Measurements from ENCODE around the gene ACTN4. TPM values are rescaled to one million over a fixed set of nuclear protein-coding genes. Genes with fewer than 3 reads are reported as not detected.
"Not testable (repeated sequence)": the region's sequence is repeated elsewhere in the genome, so short reads cannot be mapped to it uniquely, and the experiment has no call there.

The ACTN4 gene
- total RNA-seq (2014; rRNA removed; shearing (Covaris generic)) = 193 and 399 TPM in 2 replicates

GRCh38 chr19:38647368-38647965 is at the start of gene ACTN4:
Gene ACTN4, plus strand, starts transcription at chr19:38647649. Its CDS starts 97 bp downstream, at chr19:38647746.
- Histone ChIP-seq H3K9me3 (replicated peaks) (no peaks in the 10 kb centered on the region), H3K27ac (peak within 1 kb of the TSS; percentile 68), H3K27me3 (replicated peaks) (no peaks in the 10 kb centered on the region)

GRCh38 chr19:38599722-38600121 is 47.7 kb upstream of the ACTN4 start:
- DNase-seq (ENCODE audit: low read depth in 1 of 2, low spot score in 2 of 2) = no peak
- H3K36me3 ChIP-seq = no peaks in the 10 kb centered on the region
- H3K27ac ChIP-seq = no peak overlapping the region
- H3K4me1 ChIP-seq (replicated peaks) = no peaks in the 10 kb centered on the region; the same call in 1 of the 2 replicates
- no peaks in the 10 kb centered on the region for H3K9me3 ChIP-seq (replicated peaks)
- no peak overlapping the region for H3K4me3 ChIP-seq
- no peaks in the 10 kb centered on the region for H3K27me3 ChIP-seq (replicated peaks)

More at GRCh38 chr19:38647368-38647965, at the start of gene ACTN4:
- Histone ChIP-seq H3K4me1 (replicated peaks) (peaks cover 35% of the 10 kb centered on the region), H3K4me3 (peak within 1 kb of the TSS; percentile 93), H3K36me3 (peaks cover 39% of the 10 kb centered on the region)
- peak; percentile 98 to 99 for DNase-seq (ENCODE audit: low read depth in 1 of 2, low spot score in 2 of 2)

DNA sequence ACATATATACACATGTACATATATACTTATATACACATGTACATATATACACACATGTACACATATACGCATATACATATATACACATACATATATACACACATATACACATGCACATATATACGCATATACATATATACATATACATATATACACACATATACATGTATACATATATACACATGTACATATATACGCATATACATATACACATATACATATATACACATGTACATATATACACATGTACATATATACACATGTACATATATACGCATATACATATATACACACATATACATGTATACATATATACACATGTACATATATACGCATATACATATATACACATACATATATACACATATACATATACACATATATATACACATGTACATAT is 44.6 kb upstream of the ACTN4 start:
- not testable (repeated sequence) for H3K36me3 ChIP-seq; DNase-seq (ENCODE audit: low read depth in 1 of 2, low spot score in 2 of 2); H3K4me1 ChIP-seq (replicated peaks); H3K27ac ChIP-seq; H3K9me3 ChIP-seq (replicated peaks); H3K27me3 ChIP-seq (replicated peaks); H3K4me3 ChIP-seq

GRCh38 chr19:38606131-38606530 is 41.3 kb upstream of the ACTN4 start:
- H3K4me1 ChIP-seq (replicated peaks) = no peaks in the 10 kb centered on the region
- H3K27me3 ChIP-seq (replicated peaks) = no peaks in the 10 kb centered on the region
- DNase-seq (ENCODE audit: low read depth in 1 of 2, low spot score in 2 of 2) = no peak
- H3K36me3 ChIP-seq = no peaks in the 10 kb centered on the region
- H3K4me3 ChIP-seq = no peak overlapping the region
- no peaks in the 10 kb centered on the region for H3K9me3 ChIP-seq (replicated peaks)
- no peak overlapping the region for H3K27ac ChIP-seq

GRCh38 chr19:38614289-38614688 is 33.2 kb upstream of the ACTN4 start:
- H3K27ac ChIP-seq = no peak overlapping the region
- no peaks in the 10 kb centered on the region for H3K9me3 ChIP-seq (replicated peaks)
- no peak for DNase-seq (ENCODE audit: low read depth in 1 of 2, low spot score in 2 of 2)
- H3K4me1 ChIP-seq (replicated peaks) = peaks cover 7% of the 10 kb centered on the region
- no peaks in the 10 kb centered on the region for H3K27me3 ChIP-seq (replicated peaks)
- H3K36me3 ChIP-seq = peaks cover 3% of the 10 kb centered on the region; the same call in 1 of the 2 replicates
- no peak overlapping the region for H3K4me3 ChIP-seq

- DNase-seq (ENCODE audit: low read depth in 1 of 2, low spot score in 2 of 2) = no peak
- Histone ChIP-seq H3K27ac (no peak overlapping the region), H3K36me3 (peaks cover 3% of the 10 kb centered on the region; the same call in 1 of the 2 replicates), H3K4me1 (replicated peaks) (peaks cover 12% of the 10 kb centered on the region), H3K4me3 (no peak overlapping the region), H3K27me3 (replicated peaks) (no peaks in the 10 kb centered on the region), H3K9me3 (replicated peaks) (no peaks in the 10 kb centered on the region)
These were observed 32.4 kb upstream of the ACTN4 start for GRCh38 chr19:38615007-38615581.

GRCh38 chr19:38616265-38616664 is 31.2 kb upstream of the ACTN4 start:
- no peaks in the 10 kb centered on the region for H3K9me3 ChIP-seq (replicated peaks)
- peaks cover 14% of the 10 kb centered on the region for H3K36me3 ChIP-seq
- DNase-seq (ENCODE audit: low read depth in 1 of 2, low spot score in 2 of 2) = no peak
- peaks cover 14% of the 10 kb centered on the region for H3K4me1 ChIP-seq (replicated peaks)
- no peak overlapping the region for H3K4me3 ChIP-seq
- no peaks in the 10 kb centered on the region for H3K27me3 ChIP-seq (replicated peaks)
- H3K27ac ChIP-seq = no peak overlapping the region

DNA sequence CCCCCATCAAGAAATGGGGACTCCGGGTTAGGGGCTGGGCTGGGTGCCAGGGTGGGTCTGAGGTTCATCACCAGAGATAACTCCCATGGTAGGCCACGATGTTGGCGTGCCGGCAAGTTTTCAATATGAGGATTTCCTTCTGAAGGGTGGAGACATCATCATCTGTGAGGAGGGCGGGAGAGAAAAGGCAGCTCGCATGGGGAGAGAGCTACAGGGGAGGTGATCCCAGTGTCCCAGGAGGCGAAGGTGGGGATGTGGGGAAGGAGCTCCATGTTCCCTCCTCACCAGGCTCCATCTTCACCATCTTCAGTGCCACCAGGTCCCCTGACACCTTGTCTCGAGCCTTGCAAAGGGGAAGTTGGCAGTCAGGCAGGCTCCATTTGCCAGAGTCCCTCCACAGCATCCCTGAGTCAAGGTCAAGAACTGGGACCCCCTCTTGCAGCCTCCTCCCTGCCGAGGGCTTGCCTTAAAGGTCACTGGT is 30.1 kb upstream of the ACTN4 start:
- Histone ChIP-seq H3K27ac (no peak overlapping the region), H3K27me3 (replicated peaks) (no peaks in the 10 kb centered on the region), H3K4me3 (no peak overlapping the region), H3K4me1 (replicated peaks) (peaks cover 14% of the 10 kb centered on the region), H3K9me3 (replicated peaks) (no peaks in the 10 kb centered on the region), H3K36me3 (peaks cover 24% of the 10 kb centered on the region)
- DNase-seq (ENCODE audit: low read depth in 1 of 2, low spot score in 2 of 2) = no peak

- H3K27ac ChIP-seq = no peak within 1 kb of the TSS
These were observed 29.5 kb upstream of the ACTN4 start, which contains the start of gene MAP4K1 for GRCh38 chr19:38617764-38618589. Gene MAP4K1, minus strand, starts transcription at chr19:38617953. Its CDS starts 58 bp downstream, at chr19:38617895.

DNA sequence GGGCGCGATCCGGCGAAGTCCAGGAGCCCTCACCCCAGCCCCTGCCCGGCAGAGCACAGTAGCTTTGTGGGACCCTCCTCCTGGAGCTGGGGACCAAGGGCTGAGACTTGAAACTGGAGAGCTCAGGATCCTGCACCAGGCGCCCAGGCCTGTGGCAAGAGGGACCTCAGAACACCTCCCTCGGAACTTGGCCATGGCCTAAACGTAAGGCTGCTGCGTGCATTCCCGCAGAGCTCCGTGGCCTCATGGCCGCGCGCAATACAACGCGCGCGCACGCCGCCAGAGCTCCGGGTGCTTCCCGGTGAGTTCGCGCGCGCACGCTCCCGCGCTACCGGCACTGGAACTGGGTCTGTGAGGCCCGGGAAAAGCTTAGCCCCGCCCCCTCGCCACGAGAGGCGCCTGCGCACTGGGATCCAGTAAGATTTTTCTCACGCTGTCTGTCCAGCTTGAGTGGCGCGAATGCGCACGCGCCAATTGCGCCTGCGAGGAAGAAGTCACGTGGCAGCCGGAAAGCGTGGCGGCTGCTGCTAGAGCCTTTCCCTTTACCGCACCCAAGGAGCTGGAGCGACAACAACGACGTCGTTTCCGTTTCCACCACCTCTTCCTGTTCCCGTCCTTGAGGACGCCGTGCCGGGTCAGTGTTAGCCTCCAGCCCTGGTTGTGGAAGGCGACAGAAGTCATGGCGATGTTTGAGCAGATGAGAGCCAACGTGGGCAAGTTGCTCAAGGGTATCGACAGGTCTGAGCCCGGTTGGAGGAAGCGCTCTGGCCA is 28.7 kb upstream of the ACTN4 start, which contains the start of gene EIF3K:
EIF3K (plus strand) TSS at position 599 of the 771 bp plus-strand sequence; CDS start at position 680, 81 bp downstream.
- Histone ChIP-seq H3K27me3 (replicated peaks) (no peaks in the 10 kb centered on the region), H3K4me3 (peak within 1 kb of the TSS; percentile 66), H3K4me1 (replicated peaks) (peaks cover 14% of the 10 kb centered on the region), H3K27ac (peak within 1 kb of the TSS; percentile 54), H3K9me3 (replicated peaks) (no peaks in the 10 kb centered on the region), H3K36me3 (peaks cover 33% of the 10 kb centered on the region)
- peak; percentile 98 for DNase-seq (ENCODE audit: low read depth in 1 of 2, low spot score in 2 of 2)

More at GRCh38 chr19:38617764-38618589, 29.5 kb upstream of the ACTN4 start, which contains the start of gene MAP4K1:
- Histone ChIP-seq H3K27me3 (replicated peaks) (no peaks in the 10 kb centered on the region), H3K36me3 (peaks cover 28% of the 10 kb centered on the region), H3K4me3 (peak within 1 kb of the TSS; percentile 66), H3K9me3 (replicated peaks) (no peaks in the 10 kb centered on the region), H3K4me1 (replicated peaks) (peaks cover 14% of the 10 kb centered on the region)
- no peak for DNase-seq (ENCODE audit: low read depth in 1 of 2, low spot score in 2 of 2)

GRCh38 chr19:38619361-38620174 is 27.9 kb upstream of the ACTN4 start:
- Histone ChIP-seq H3K36me3 (peaks cover 41% of the 10 kb centered on the region), H3K9me3 (replicated peaks) (no peaks in the 10 kb centered on the region), H3K4me1 (replicated peaks) (peaks cover 14% of the 10 kb centered on the region), H3K4me3 (peak overlapping the region; percentile 66), H3K27ac (peak overlapping the region; percentile 54), H3K27me3 (replicated peaks) (no peaks in the 10 kb centered on the region)
- DNase-seq (ENCODE audit: low read depth in 1 of 2, low spot score in 2 of 2) = no peak

DNA sequence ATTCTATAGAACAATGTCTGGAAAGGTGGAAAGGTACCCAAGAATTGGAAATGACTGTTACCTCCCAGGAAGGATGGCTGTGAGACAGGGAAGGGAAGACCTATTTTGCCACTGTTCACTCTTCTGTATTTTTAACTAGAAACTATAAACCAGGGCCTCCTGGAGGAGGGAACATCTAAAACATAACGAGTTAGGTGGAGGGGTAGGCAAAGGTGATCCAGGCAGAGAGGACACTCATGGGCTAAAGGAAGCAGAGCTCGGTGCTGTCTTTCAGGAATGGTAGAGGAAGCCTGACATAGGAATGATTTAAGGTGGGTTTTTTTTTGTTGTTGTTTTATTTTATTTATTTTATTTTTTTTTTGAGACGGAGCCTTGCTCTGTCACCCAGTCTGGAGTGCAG is 22.6 kb upstream of the ACTN4 start:
- Histone ChIP-seq H3K4me3 (no peak overlapping the region), H3K27me3 (replicated peaks) (no peaks in the 10 kb centered on the region), H3K36me3 (peaks cover 83% of the 10 kb centered on the region), H3K27ac (no peak overlapping the region), H3K9me3 (replicated peaks) (no peaks in the 10 kb centered on the region), H3K4me1 (replicated peaks) (peaks cover 5% of the 10 kb centered on the region; the same call in 1 of the 2 replicates)
- no peak for DNase-seq (ENCODE audit: low read depth in 1 of 2, low spot score in 2 of 2)

All from SJSA1 (cell line).